Adrenal gland (tissue), 5 donors: ENCODE results near the gene TIMM21.

Experiments used
- CTCF ChIP-seq, 6 experiments: fragments of 450-650 bp in 4 of 6; fragments of 200-600 bp in 2 of 6; sonication (generic) in 1 of 6; IDR thresholded peaks; 1 replicate in 5 of 6; 2 replicates in 1 of 6; pipeline versions ENCODE4 v1.5.1 to v1.8.0; 2016 to 2021; ENCODE audit warnings: antibody characterized with exemption in 6 of 6, mild to moderate bottlenecking in 2 of 6, moderate library complexity in 1 of 6
- POLR2A ChIP-seq, 2 donors: fragments of 450-650 bp; IDR thresholded peaks; one replicate each; pipeline ENCODE4 v1.6.1; 2017; ENCODE audit warnings: antibody characterized with exemption in 2 of 2, mild to moderate bottlenecking in 2 of 2, moderate library complexity in 1 of 2
- donor health status: DM: no; HTN: no; CAD: no.

DNA sequence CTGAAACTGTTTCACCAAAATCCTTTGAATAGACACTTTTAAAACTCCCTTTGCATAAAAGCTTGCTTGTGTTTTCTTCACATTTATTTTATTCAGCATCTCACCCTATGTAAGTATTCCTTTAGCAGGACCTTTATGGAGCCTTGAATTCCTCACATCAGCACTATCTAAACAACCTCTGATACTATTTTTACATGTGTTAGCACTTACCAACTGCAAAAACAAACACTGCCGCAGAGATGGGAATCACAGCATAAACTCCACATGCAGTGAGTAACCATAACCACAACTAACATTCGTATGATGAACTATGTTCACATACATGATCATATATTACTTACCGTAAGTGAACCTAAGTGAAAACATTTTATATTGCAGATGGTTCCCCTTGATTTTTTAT, 16.1 kb upstream of the TIMM21 start:
- TF ChIP-seq CTCF (IDR thresholded peaks at IDR 0.05): no peak
- TF ChIP-seq POLR2A (IDR thresholded peaks at IDR 0.05): no peak
